Sigmoid colon (tissue), 7 donors: Measurements from ENCODE around the gene SDHAF2. TPM values are rescaled to one million over a fixed set of nuclear protein-coding genes. Genes with fewer than 3 reads are reported as not detected.
"Not testable (repeated sequence)": the region's sequence is repeated elsewhere in the genome, so short reads cannot be mapped to it uniquely, and the experiment has no call there.

ENCODE experiments used
- DNase-seq: peaks from one replicate; pipeline ENCODE4 v3.0.0-alpha.2; 2019
- H3K27ac ChIP-seq, 4 donors: fragments of 200-600 bp; sonication (generic); one replicate each; pipeline ENCODE4 v1.5.1; 2016 to 2019; ENCODE audit warnings: mild to moderate bottlenecking in 1 of 4
- H3K27me3 ChIP-seq, 3 donors: fragments of 200-600 bp; sonication (generic); one replicate each; pipeline ENCODE4 v1.5.1; 2019; ENCODE audit warnings: mild to moderate bottlenecking in 1 of 3
- H3K36me3 ChIP-seq, 4 donors: fragments of 200-600 bp; sonication (generic); one replicate each; pipeline ENCODE4 v1.5.1; 2016 to 2019
- H3K4me1 ChIP-seq, 4 donors: fragments of 200-600 bp; sonication (generic); one replicate each; pipeline ENCODE4 v1.5.1; 2017 to 2019
- H3K4me3 ChIP-seq, 4 donors: fragments of 200-600 bp; sonication (generic); one replicate each; pipeline ENCODE4 v1.5.1; 2017 to 2019; ENCODE audit warnings: mild to moderate bottlenecking in 2 of 4, moderate library complexity in 1 of 4
- H3K9me3 ChIP-seq, 4 donors: fragments of 200-600 bp in 3 of 4; sonication (generic) in 3 of 4; one replicate each; pipeline versions ENCODE4 v1.5.1 to v1.6.1; 2013 to 2019
- CTCF ChIP-seq, 4 experiments: fragments of 450-650 bp in 3 of 4; fragments of 200-600 bp in 1 of 4; IDR thresholded peaks; one replicate each; pipeline ENCODE4 v1.5.1; 2016 to 2019; ENCODE audit warnings: antibody characterized with exemption in 4 of 4, mild to moderate bottlenecking in 3 of 4, moderate library complexity in 2 of 4
- EP300 ChIP-seq, 4 donors: sonication (generic); formaldehyde crosslinking; IDR thresholded peaks; one replicate each; pipeline ENCODE4 v1.6.1; 2017; ENCODE audit warnings: antibody characterized with exemption in 4 of 4
- POLR2A ChIP-seq, 2 donors: fragments of 450-650 bp; IDR thresholded peaks; one replicate each; pipeline ENCODE4 v1.6.1; 2016; ENCODE audit warnings: antibody characterized with exemption in 2 of 2, mild to moderate bottlenecking in 2 of 2, moderate library complexity in 2 of 2
- POLR2AphosphoS5 ChIP-seq, 4 donors: sonication (generic); formaldehyde crosslinking; IDR thresholded peaks; one replicate each; pipeline ENCODE4 v1.6.1; 2017; ENCODE audit warnings: antibody characterized with exemption in 4 of 4
- WGBS, 2 donors: extraction: QIAGEN DNeasy Blood & Tissue Kit; methylation state at CpG; one replicate each; pipeline ENCODE4 v1.1.7; 2013; 5-methylcytosine and 5-hydroxymethylcytosine counted together
- intact Hi-C: fragments of 100-400 bp; cut with DNase I; formaldehyde crosslinking; loops from one replicate; pipeline ENCODE4 v1.15.1; 2023
- polyA plus RNA-seq, 3 donors: library from polyadenylated mRNA; stranded (reverse); fragments of 200-250 nt; gene quantifications; one replicate each; pipeline ENCODE4 v1.2.3, GENCODE V29; 2013
- total RNA-seq, 4 donors: library from RNA; depleted of rRNA; stranded (reverse); fragments of >200 nt; gene quantifications; one replicate each; pipeline ENCODE4 v1.1.0, GENCODE V29; 2016
- donor health status: healthy with polysubstance abuse.
- donor health status: Bipolar disorder and iron deficiency.
- donor health status: healthy.

Gene SDHAF2
- total and polyA plus RNA-seq, 7 donors: 27.3 to 97.3 (median 61.7) TPM

GRCh38 chr11:61477126-61477525 is 47.2 kb downstream of the SDHAF2 start:
- H3K36me3 ChIP-seq: no peaks in the 10 kb centered on the region
- TF ChIP-seq CTCF (IDR thresholded peaks at IDR 0.05) (no peak), POLR2A (IDR thresholded peaks at IDR 0.05) (no peak), EP300 (IDR thresholded peaks at IDR 0.05) (no peak), POLR2AphosphoS5 (IDR thresholded peaks at IDR 0.05) (no peak)
- no peaks in the 10 kb centered on the region for H3K27me3 ChIP-seq
- intact Hi-C loops: loop anchor here (10.0 kb wide), 1 partner anchor 158 kb away; no protein-coding TSS in a partner anchor
- H3K4me1 ChIP-seq: peaks cover 0 to 35% (median 30%) of the 10 kb centered on the region in 4 donors
- 20 to 64% methylated on average over 8 of the region's 8 CpGs for whole genome bisulfite sequencing, 2 donors
- DNase-seq: no peak
- no peaks in the 10 kb centered on the region for H3K9me3 ChIP-seq
- H3K27ac ChIP-seq: no peak overlapping the region
- no peak overlapping the region for H3K4me3 ChIP-seq

- DNase-seq: peak; percentile 79
- WGBS, 2 donors: 1 to 5% methylated on average over 18 of the region's 18 CpGs
- H3K27ac ChIP-seq: no peak overlapping the region
These were observed 47.8 kb downstream of the SDHAF2 start for GRCh38 chr11:61477727-61478148.

GRCh38 chr11:61479360-61480058 is 49.6 kb downstream of the SDHAF2 start:
- not testable (repeated sequence) for H3K27ac ChIP-seq, H3K9me3 ChIP-seq, H3K36me3 ChIP-seq, DNase-seq, H3K27me3 ChIP-seq, H3K4me3 ChIP-seq
- intact Hi-C loops: loop anchor here (10.0 kb wide), 1 partner anchor 155 kb away; no protein-coding TSS in a partner anchor
- peaks cover 0 to 17% (median 12%) of the 10 kb centered on the region in 4 donors for H3K4me1 ChIP-seq
- 93 to 95% methylated on average over 11 of the region's 11 CpGs for WGBS, 2 donors

More at GRCh38 chr11:61477727-61478148, 47.8 kb downstream of the SDHAF2 start:
- Histone ChIP-seq H3K27me3 (peaks cover 0 to 4% (median 0%) of the 10 kb centered on the region in 3 donors), H3K4me1 (peaks cover 0 to 29% (median 23%) of the 10 kb centered on the region in 4 donors), H3K9me3 (no peaks in the 10 kb centered on the region), H3K36me3 (no peaks in the 10 kb centered on the region), H3K4me3 (no peak overlapping the region)
- intact Hi-C loops: loop anchor here (1.0 to 10.0 kb wide), 2 partner anchors 40 to 157 kb away; no protein-coding TSS in a partner anchor
- TF ChIP-seq POLR2AphosphoS5 (IDR thresholded peaks at IDR 0.05) (no peak), POLR2A (IDR thresholded peaks at IDR 0.05) (no peak), CTCF (IDR thresholded peaks at IDR 0.05) (peak; percentile 81 to 95 (median 92)), EP300 (IDR thresholded peaks at IDR 0.05) (no peak)

GRCh38 chr11:61480261-61480993 is 50.5 kb downstream of the SDHAF2 start:
- intact Hi-C loops: no loop called here
- no peaks in the 10 kb centered on the region for H3K9me3 ChIP-seq
- H3K27ac ChIP-seq: no peak overlapping the region
- no peak for TF ChIP-seq POLR2A (IDR thresholded peaks at IDR 0.05)
- no peak for TF ChIP-seq CTCF (IDR thresholded peaks at IDR 0.05)
- no peak for TF ChIP-seq EP300 (IDR thresholded peaks at IDR 0.05)
- TF ChIP-seq POLR2AphosphoS5 (IDR thresholded peaks at IDR 0.05): no peak
- peaks cover 0 to 6% (median 0%) of the 10 kb centered on the region in 3 donors for H3K27me3 ChIP-seq
- DNase-seq: no peak
- H3K4me3 ChIP-seq: no peak overlapping the region
- no peaks in the 10 kb centered on the region for H3K36me3 ChIP-seq
- H3K4me1 ChIP-seq: peaks cover 0 to 13% (median 11%) of the 10 kb centered on the region in 4 donors
- WGBS, 2 donors: 81 to 86% methylated on average over 15 of the region's 15 CpGs

GRCh38 chr11:61480994-61481335 is 51.0 kb downstream of the SDHAF2 start:
- H3K4me1 ChIP-seq: peaks cover 0 to 13% (median 11%) of the 10 kb centered on the region in 4 donors
- DNase-seq: no peak
- H3K36me3 ChIP-seq: no peaks in the 10 kb centered on the region
- H3K27me3 ChIP-seq: peaks cover 0 to 6% (median 0%) of the 10 kb centered on the region in 3 donors
- TF ChIP-seq POLR2AphosphoS5 (IDR thresholded peaks at IDR 0.05): no peak
- TF ChIP-seq POLR2A (IDR thresholded peaks at IDR 0.05): no peak
- TF ChIP-seq CTCF (IDR thresholded peaks at IDR 0.05): no peak
- TF ChIP-seq EP300 (IDR thresholded peaks at IDR 0.05): no peak
- intact Hi-C loops: no loop called here
- H3K4me3 ChIP-seq: no peak overlapping the region
- WGBS, 2 donors: 15 to 35% methylated on average over 7 of the region's 7 CpGs
- H3K27ac ChIP-seq: no peak overlapping the region
- H3K9me3 ChIP-seq: no peaks in the 10 kb centered on the region
